ES-I3 (cell line): Measurements from ENCODE around the gene ZDHHC11.
"Not testable (repeated sequence)": the region's sequence is repeated elsewhere in the genome, so short reads cannot be mapped to it uniquely, and the experiment has no call there.

ENCODE experiments used
- H3K36me3 ChIP-seq: 2 replicates; pipeline ENCODE4 v1.6.1; 2013; ENCODE audit warnings: mild to moderate bottlenecking, low read length, control low read depth, moderate library complexity; ENCODE audit not compliant: insufficient read depth
- H3K4me1 ChIP-seq: 2 replicates; pipeline ENCODE4 v1.6.1; 2013; ENCODE audit warnings: mild to moderate bottlenecking, control low read depth, low read length; ENCODE audit not compliant: insufficient read depth
- H3K9ac ChIP-seq: 2 replicates; pipeline ENCODE4 v1.6.1; 2013; ENCODE audit warnings: low read depth, mild to moderate bottlenecking, low read length, moderate library complexity
- H3K9me3 ChIP-seq: 2 replicates; pipeline ENCODE4 v1.6.1; 2013; ENCODE audit warnings: mild to moderate bottlenecking, low read length, moderate library complexity; ENCODE audit not compliant: control insufficient read depth, insufficient read depth

ZDHHC11 gene

GRCh38 chr5:884345-885126 is 33.8 kb upstream of the ZDHHC11 start:
- no peaks in the 10 kb centered on the region for H3K4me1 ChIP-seq
- H3K9me3 ChIP-seq: no peaks in the 10 kb centered on the region
- H3K36me3 ChIP-seq: peaks cover 52% of the 10 kb centered on the region
- H3K9ac ChIP-seq: no peak overlapping the region

- no peaks in the 10 kb centered on the region for H3K9me3 ChIP-seq
- peaks cover 48% of the 10 kb centered on the region for H3K36me3 ChIP-seq
- no peaks in the 10 kb centered on the region for H3K4me1 ChIP-seq
- H3K9ac ChIP-seq: no peak overlapping the region
Observed at GRCh38 chr5:883475-884181, 32.8 kb upstream of the ZDHHC11 start.

- H3K4me1 ChIP-seq: no peaks in the 10 kb centered on the region
- H3K9ac ChIP-seq: no peak overlapping the region
- H3K36me3 ChIP-seq: peaks cover 43% of the 10 kb centered on the region
- no peaks in the 10 kb centered on the region for H3K9me3 ChIP-seq
Observed at GRCh38 chr5:882253-883183, 31.7 kb upstream of the ZDHHC11 start.

- H3K4me1 ChIP-seq: no peaks in the 10 kb centered on the region
- no peak overlapping the region for H3K9ac ChIP-seq
- peaks cover 37% of the 10 kb centered on the region for H3K36me3 ChIP-seq
- H3K9me3 ChIP-seq: no peaks in the 10 kb centered on the region
Observed at GRCh38 chr5:881551-881935, 30.8 kb upstream of the ZDHHC11 start.

DNA sequence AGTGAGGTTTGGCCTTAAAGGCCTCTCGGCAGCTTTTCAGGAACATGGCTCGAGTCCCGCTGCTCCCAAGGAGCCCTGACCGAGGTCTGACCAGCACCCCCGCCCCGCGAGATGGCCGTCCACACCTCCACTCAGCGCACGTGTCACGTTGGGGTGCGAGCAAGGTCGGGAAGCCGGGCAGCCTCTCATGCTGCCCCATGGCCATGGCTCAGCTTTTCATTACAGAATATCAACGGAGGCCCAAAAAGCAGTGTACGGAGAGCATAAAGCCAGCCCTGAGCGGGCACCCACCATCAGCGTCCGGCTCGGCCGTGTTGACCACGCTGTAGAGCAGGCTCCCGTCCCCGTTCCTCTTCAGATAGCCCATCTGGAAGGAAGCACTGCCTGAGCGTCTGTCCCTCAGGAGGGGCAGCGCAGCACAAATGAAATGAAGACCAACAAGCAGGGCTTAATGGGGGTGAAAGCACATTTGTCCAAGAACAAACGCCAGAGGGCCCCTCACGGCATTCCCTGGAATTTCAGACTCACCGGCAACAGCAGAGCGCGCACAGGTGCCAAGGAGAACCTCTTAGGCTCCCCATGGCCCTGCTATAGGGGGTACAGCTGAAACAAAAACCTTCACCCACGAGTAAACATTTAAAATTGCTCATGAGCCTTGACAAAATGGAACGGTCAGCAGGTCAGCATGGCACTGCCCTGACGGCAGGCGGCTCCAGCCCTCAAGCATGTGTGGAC is 30.2 kb upstream of the ZDHHC11 start:
- no peak overlapping the region for H3K9ac ChIP-seq
- H3K4me1 ChIP-seq: no peaks in the 10 kb centered on the region
- H3K36me3 ChIP-seq: peaks cover 32% of the 10 kb centered on the region
- H3K9me3 ChIP-seq: no peaks in the 10 kb centered on the region

DNA sequence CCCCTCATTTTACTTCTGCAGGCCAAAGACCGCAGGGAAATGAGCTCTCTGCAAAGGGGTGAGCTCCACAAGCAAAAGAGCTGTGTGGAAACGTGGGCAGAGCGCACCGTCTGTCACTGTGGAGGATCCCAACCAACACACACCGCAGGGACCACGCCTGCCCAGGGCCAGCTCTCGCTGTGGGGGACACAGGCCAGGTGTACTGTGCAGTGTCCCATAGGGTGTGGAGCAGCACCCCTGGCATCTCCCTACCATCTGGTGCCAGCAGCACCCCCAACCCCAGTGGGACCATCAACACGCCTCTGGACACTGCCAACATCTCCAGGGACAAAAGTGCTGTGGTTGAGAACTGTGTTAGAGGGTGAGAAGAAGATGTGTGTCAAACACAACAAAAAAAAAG is 27.9 kb upstream of the ZDHHC11 start:
- not testable (repeated sequence) for H3K4me1 ChIP-seq, H3K9me3 ChIP-seq, H3K9ac ChIP-seq
- peaks cover 20% of the 10 kb centered on the region for H3K36me3 ChIP-seq

GRCh38 chr5:878125-878524 is 27.3 kb upstream of the ZDHHC11 start:
- Histone ChIP-seq H3K9ac (no peak overlapping the region), H3K9me3 (no peaks in the 10 kb centered on the region), H3K36me3 (peaks cover 18% of the 10 kb centered on the region; the same call in 1 of the 2 replicates), H3K4me1 (no peaks in the 10 kb centered on the region)

- H3K4me1 ChIP-seq: no peaks in the 10 kb centered on the region
- H3K9ac ChIP-seq: no peak overlapping the region
- H3K36me3 ChIP-seq: peaks cover 18% of the 10 kb centered on the region; the same call in 1 of the 2 replicates
- no peaks in the 10 kb centered on the region for H3K9me3 ChIP-seq
Observed at GRCh38 chr5:876398-877365, 25.9 kb upstream of the ZDHHC11 start.

DNA sequence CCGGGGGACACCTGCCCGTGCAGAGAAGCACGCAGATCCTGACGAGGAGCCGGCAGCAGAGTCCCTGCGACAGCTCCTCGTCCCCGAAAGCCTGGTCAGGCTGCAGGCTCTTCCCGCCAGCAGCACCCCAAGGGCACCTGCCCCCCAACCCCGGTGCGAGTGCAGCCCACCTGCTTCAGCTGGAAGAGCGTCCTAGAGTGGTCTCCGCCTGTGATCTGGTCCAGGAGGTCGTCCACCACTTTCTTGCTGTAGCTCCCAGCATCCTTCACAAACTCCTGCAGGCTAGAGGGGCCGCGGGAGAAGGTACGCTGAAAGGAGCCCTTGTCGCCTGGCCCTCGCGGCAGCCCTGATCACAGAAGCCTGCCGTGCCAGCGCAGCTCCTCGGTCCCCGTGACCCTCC is 25.1 kb upstream of the ZDHHC11 start:
- H3K36me3 ChIP-seq: peaks cover 20% of the 10 kb centered on the region; the same call in 1 of the 2 replicates
- no peaks in the 10 kb centered on the region for H3K9me3 ChIP-seq
- no peaks in the 10 kb centered on the region for H3K4me1 ChIP-seq
- no peak overlapping the region for H3K9ac ChIP-seq

DNA sequence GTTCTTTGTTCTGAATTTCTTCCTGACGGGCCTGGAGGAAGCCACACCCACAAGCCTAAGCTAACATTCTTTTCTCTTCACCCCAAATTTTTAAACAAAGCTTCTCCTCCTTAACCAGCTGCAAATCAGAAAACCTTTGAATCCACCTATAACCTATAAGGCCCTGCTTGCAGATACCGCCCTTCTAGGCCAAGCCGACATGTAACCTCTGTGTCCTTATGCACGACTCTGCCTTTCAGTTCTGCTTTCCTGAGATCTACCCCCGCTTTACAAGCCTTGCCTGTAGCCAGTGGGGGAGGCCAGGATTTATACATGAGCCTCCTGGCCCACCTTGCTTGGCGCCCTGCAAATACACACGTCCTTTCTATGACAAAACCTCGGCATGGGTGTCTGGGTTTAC is 22.5 kb upstream of the ZDHHC11 start:
- H3K36me3 ChIP-seq: peaks cover 34% of the 10 kb centered on the region
- H3K9me3 ChIP-seq: no peaks in the 10 kb centered on the region
- no peaks in the 10 kb centered on the region for H3K4me1 ChIP-seq
- H3K9ac ChIP-seq: no peak overlapping the region

DNA sequence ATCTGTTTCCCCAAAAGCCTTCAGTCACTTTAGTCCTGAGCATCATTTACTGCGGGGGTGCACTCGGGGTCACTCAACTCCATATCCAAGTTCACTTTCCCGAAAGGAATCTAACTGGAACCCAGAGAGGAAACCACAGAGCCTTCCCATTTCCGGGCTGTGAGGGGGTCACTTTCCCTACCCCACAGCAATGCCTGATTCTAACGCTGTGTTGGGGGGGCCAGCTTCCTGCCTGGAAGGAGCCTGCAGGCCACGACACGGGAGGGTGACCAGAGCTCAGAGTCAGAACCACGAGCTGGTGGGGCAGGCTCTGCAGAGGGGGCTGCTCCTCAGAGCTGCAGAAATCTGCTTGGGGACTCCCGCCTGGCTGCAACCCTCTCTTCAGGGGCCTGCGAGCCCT is 21.5 kb upstream of the ZDHHC11 start:
- Histone ChIP-seq H3K4me1 (no peaks in the 10 kb centered on the region), H3K9me3 (no peaks in the 10 kb centered on the region), H3K9ac (no peak overlapping the region), H3K36me3 (peaks cover 36% of the 10 kb centered on the region)

GRCh38 chr5:871596-872298 is 21.0 kb upstream of the ZDHHC11 start:
- H3K9me3 ChIP-seq: no peaks in the 10 kb centered on the region
- H3K36me3 ChIP-seq: peaks cover 35% of the 10 kb centered on the region
- no peak overlapping the region for H3K9ac ChIP-seq
- no peaks in the 10 kb centered on the region for H3K4me1 ChIP-seq
